ENCODE measurements around the gene MYL7.

DNA sequence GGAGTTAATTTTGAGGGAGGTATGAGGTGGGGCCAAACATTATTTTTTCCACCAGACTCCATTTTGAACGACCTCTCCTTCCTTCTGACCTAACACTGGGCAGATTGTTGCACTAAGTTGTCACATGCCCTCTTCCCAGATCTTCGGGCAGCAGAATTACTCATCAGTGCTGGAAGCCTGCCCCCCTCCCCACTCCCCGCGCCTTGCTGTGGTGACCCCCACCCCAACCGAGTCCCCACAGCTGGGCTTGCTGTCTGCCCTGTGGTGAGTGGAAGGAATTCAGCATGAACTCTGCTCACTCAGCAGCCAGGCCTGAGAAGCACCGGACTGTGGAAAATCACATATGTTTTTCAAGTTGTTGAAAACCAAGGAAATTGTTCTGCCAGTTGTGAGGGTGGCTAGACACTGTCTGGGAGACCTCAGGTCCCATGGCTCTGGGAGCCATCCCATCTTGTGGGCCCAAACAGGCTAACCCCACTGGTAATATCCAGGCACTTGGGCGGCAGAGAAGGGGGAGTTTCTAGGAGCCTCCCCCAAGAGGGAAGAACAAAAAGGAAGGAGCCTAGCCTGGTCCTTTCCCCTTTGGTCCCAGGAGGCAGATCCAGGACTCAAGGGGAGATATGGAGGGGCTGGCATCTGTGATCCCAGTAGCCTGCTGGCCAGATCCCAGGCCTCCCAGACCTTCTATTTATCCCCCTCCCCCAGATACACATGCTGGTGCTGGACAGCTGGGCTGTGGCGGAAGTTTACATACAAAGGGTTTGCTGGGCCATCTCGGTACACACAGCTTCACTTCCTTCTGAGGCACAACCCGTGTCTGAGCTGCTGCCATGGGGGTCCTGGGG is 40.5 kb downstream of the MYL7 start:
- TF ChIP-seq, protein P1, sequence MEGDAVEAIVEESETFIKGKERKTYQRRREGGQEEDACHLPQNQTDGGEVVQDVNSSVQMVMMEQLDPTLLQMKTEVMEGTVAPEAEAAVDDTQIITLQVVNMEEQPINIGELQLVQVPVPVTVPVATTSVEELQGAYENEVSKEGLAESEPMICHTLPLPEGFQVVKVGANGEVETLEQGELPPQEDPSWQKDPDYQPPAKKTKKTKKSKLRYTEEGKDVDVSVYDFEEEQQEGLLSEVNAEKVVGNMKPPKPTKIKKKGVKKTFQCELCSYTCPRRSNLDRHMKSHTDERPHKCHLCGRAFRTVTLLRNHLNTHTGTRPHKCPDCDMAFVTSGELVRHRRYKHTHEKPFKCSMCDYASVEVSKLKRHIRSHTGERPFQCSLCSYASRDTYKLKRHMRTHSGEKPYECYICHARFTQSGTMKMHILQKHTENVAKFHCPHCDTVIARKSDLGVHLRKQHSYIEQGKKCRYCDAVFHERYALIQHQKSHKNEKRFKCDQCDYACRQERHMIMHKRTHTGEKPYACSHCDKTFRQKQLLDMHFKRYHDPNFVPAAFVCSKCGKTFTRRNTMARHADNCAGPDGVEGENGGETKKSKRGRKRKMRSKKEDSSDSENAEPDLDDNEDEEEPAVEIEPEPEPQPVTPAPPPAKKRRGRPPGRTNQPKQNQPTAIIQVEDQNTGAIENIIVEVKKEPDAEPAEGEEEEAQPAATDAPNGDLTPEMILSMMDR (IDR thresholded peaks at IDR 0.05) = no peak
- TF ChIP-seq POLR2A (IDR thresholded peaks at IDR 0.05) (no peak), EP300 (IDR thresholded peaks at IDR 0.05) (no peak)

Data from tibial nerve (tissue), 4 donors.